Activated T-helper 2 cell treated with anti-CD3 and anti-CD28 coated beads, Interferon-gamma antibody, Interleukin-2, Interleukin-4, amounts not matched to agents 10 μg/mL and 5 μg/mL and 100 μg/mL, durations not matched to agents 14 hours and 24 hours and 36 hours (primary cell): Measurements from ENCODE around the gene GRB10. TPM values are rescaled to one million over a fixed set of nuclear protein-coding genes. Genes with fewer than 3 reads are reported as not detected.

Experiments used
- DNase-seq: peaks from one replicate; pipeline ENCODE4 v3.0.0; 2021; ENCODE audit warnings: low spot score
- H3K27ac Mint-ChIP-seq: one replicate; pipeline ENCODE4 v1.8.0; 2021; ENCODE audit warnings: mixed read lengths
- H3K27me3 Mint-ChIP-seq: one replicate; pipeline ENCODE4 v1.8.0; 2021; ENCODE audit warnings: low read depth, mixed read lengths
- H3K36me3 Mint-ChIP-seq: one replicate; pipeline ENCODE4 v1.8.0; 2021; ENCODE audit warnings: low read depth, mixed read lengths
- H3K4me1 Mint-ChIP-seq: one replicate; pipeline ENCODE4 v1.8.0; 2021; ENCODE audit warnings: low read depth, mixed read lengths
- H3K4me3 Mint-ChIP-seq: one replicate; pipeline ENCODE4 v1.8.0; 2021; ENCODE audit warnings: low read depth, mild to moderate bottlenecking, moderate library complexity, mixed read lengths
- H3K9me3 Mint-ChIP-seq: one replicate; pipeline ENCODE4 v1.8.0; 2021; ENCODE audit warnings: mixed read lengths
- intact Hi-C: fragments of 100-400 bp; cut with micrococcal nuclease; formaldehyde crosslinking; loops from one replicate; pipeline ENCODE4 v1.15.1; 2023
- total RNA-seq: library from RNA; stranded (reverse); gene quantifications from 2 replicates; pipeline ENCODE4 v1.2.3, GENCODE V29; 2022

The GRB10 gene
- total RNA-seq, 1 donor from 2014 or later, result 2.3 TPM

DNA sequence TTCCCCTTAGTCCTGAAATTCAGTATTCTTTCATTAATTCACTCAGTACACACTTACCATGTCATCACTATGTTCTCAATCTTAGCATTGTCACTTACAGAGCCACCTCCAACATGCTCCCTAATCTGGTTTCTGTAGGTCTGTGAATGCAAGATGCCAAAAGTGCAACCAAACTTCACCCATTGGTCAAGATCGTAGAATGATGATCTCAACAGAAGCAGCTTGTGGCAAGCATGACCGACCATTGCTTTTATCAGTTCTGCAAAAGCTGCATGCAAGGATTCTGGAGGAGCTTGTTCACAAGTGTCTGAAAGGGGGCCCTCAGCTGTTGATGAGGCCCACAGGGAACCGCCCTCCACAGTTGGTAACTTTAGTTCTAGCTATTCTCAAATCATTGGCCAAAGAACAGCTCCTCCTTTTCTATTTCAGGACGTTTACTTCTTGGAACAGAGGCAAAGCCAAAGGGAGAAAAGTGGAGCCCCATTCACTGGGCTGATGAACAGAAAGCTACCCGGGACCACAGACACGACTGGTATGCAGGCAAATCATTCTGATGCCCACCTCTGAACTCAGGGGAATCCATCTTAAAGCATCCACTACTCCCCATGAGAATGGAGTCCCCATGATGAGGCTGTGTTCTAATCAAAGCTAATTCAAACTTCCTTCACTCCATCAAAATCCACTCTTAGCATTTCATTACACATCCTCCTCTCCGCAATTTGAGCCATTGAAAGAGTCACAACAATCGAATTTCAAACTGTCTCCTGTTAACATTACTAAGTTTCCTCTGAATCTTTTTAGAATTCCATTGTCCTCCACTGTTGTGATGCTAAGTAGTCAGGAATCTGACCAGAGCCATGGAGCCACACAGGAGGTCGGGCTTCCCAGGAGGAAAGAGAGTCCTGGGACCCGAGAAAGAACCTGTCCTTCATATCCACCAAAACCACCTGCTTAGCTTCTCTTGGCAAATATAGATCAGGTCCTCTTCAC, 13.9 kb downstream of the GRB10 start:
- no peaks in the 10 kb centered on the region for H3K36me3 Mint-ChIP-seq
- peaks cover 7% of the 10 kb centered on the region for H3K27me3 Mint-ChIP-seq
- H3K27ac Mint-ChIP-seq, result no peak overlapping the region
- H3K4me3 Mint-ChIP-seq, result no peak overlapping the region
- no peaks in the 10 kb centered on the region for H3K4me1 Mint-ChIP-seq
- intact Hi-C loops, result no loop called here
- no peak for DNase-seq
- H3K9me3 Mint-ChIP-seq, result no peaks in the 10 kb centered on the region

DNA sequence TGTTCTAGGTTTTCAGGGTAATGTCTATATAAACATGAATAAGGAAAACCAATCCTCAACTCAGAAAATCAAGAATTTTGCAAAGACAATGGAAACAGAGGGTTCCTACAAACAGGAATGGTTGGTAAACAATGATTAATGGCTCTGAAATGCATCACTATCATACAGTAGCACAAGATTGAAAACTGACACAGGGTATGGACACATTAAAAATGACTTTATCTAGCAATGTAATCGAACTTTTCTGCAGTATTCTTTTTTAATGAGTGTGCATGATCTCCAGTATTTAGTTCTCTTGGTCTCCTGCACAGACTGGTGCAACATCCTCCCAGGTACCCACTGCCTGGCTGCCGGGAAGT, 15.9 kb downstream of the GRB10 start:
- Mint-ChIP-seq H3K27me3 (peaks cover 5% of the 10 kb centered on the region), H3K9me3 (no peaks in the 10 kb centered on the region), H3K36me3 (no peaks in the 10 kb centered on the region)

DNA sequence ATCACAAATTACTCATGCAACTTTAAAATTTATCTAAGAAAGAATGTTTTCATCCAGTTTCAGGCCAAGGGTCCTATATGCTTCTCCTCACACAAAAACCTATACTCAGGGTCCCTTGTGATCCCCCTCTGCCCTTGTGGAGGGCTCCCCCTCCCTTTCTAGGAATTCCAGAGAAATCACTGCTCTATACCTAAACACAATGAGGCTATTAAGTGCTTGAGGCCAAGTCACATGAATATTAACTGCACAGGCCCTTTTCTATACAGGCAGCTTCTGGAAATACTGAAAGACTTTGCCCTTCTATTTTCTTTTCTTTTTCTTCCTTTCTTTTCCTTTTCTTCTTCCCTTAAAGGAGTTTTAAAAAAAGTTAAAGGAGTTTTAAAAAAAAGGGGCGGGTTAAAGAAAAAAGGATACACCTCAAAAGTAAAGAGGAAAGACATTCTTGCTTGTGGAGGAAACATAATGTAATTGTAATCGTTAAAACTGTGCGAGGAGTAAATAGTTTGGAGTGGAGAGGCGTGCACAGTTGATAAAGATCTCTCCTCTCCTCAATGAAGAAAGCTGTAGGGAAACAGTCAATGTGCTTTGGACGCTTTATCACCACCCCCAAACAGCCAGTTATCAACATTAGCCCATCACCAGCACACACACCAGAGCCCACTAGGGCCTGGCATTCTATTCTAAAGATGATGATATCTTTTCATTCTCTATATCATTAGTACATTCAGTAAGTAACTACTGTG, 16.4 kb downstream of the GRB10 start:
- no peak for DNase-seq
- Mint-ChIP-seq H3K4me3 (no peak overlapping the region), H3K4me1 (peaks cover 8% of the 10 kb centered on the region), H3K36me3 (no peaks in the 10 kb centered on the region), H3K27me3 (peaks cover 5% of the 10 kb centered on the region), H3K27ac (no peak overlapping the region), H3K9me3 (no peaks in the 10 kb centered on the region)
- intact Hi-C loops, result no loop called here

More for the DNA sequence above, 15.9 kb downstream of the GRB10 start:
- Mint-ChIP-seq H3K27ac (no peak overlapping the region), H3K4me1 (peaks cover 3% of the 10 kb centered on the region), H3K4me3 (no peak overlapping the region)
- DNase-seq, result no peak
- intact Hi-C loops, result no loop called here

DNA sequence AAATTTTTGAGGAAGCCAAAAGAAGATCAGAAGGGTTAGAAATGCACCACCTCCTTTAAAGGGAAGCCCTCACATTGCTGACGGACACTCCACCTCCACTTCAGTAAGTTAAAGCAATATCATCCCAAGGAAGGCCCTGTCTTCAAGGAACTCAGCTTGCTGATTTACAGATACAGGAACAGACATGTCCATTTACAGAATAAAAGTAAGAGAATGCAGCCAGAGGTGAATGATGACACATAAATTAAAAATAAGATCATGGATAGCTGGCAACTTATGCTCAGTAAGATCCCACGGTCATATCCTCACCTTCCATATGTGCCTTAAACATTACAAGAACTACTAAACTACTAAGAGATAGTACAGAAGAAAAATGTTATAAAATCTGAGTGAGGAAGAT, 20.4 kb downstream of the GRB10 start:
- Mint-ChIP-seq H3K36me3 (no peaks in the 10 kb centered on the region), H3K27me3 (peaks cover 2% of the 10 kb centered on the region), H3K27ac (no peak overlapping the region), H3K4me1 (peaks cover 9% of the 10 kb centered on the region), H3K4me3 (no peak overlapping the region), H3K9me3 (no peaks in the 10 kb centered on the region)
- intact Hi-C loops, result no loop called here
- DNase-seq, result no peak

DNA sequence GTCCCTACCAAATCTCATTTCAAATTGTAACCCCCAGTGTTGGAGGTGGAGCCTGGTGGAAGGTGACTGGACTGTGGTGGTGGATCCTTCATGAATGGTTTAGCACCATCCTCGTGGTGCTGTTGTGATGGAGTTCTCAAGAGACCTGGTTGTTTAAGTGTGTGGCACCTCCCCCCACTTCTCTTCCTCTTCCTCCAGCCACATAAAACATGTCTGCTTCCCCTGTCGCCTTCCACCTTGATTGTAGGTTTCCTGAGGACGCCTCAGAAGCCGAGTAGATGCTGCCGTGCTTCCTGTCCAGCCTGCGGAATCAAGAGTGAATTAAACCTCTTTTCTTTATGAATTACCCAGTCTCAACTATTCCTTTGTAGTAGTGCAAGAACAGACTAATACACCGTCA, 21.0 kb downstream of the GRB10 start:
- no peaks in the 10 kb centered on the region for H3K36me3 Mint-ChIP-seq
- H3K27me3 Mint-ChIP-seq, result peaks cover 2% of the 10 kb centered on the region
- DNase-seq, result no peak
- H3K4me3 Mint-ChIP-seq, result no peak overlapping the region
- intact Hi-C loops, result no loop called here
- H3K9me3 Mint-ChIP-seq, result no peaks in the 10 kb centered on the region
- H3K4me1 Mint-ChIP-seq, result peaks cover 9% of the 10 kb centered on the region
- H3K27ac Mint-ChIP-seq, result no peak overlapping the region

DNA sequence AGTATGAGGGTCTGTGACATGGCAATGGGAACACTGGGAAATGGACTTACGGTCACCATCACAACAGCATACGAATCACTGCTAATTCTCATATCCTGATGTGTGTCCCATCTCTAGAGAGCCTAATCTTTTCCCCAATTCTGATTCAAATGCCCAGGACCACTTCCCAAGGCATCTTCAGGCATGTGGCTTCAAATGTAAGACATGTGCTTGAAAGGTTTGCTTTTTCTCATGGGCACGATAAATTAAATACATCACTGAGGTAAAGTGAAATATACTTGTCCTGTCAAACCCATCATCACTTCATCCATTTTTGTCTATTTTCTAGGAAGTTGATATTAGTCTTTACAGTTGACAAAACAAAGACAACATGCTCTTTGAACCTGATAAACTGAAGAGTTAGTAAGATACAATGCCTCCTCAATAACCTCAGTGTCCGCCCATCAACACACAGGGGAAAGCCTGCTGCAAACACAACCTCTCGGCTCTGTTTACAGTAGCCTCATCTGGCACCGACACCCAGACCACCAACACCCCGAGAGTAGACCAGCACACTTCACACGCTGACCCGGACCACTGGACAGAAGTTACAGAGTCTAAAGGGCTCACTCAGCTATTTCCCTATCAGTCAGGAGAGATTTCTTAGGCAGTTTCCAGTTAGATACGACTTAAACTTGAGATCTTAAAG, 24.8 kb downstream of the GRB10 start:
- Mint-ChIP-seq H3K9me3 (no peaks in the 10 kb centered on the region), H3K27ac (no peak overlapping the region), H3K36me3 (no peaks in the 10 kb centered on the region), H3K4me1 (peaks cover 9% of the 10 kb centered on the region), H3K27me3 (no peaks in the 10 kb centered on the region), H3K4me3 (no peak overlapping the region)
- intact Hi-C loops, result no loop called here
- no peak for DNase-seq

DNA sequence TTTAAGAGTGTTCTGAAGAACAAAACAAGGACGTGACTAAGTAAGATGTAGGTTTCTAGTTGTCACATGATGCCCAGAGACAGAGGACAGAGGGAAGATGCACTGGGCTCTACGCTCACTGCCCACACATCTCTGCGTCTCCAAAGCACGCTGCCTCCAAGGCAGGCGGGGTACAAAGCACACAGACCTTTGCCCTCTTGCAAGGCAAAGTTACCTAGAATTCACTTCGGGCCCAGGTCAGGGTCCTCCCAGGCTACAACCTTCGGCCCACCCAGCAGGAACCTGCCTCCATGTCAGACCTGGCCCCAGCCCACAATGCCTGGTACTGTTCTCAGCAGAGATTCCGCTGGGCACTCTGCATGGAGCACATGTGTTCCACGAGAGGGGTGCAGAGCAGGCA, 26.5 kb downstream of the GRB10 start:
- Mint-ChIP-seq H3K36me3 (no peaks in the 10 kb centered on the region), H3K4me1 (no peaks in the 10 kb centered on the region), H3K9me3 (no peaks in the 10 kb centered on the region), H3K27ac (no peak overlapping the region), H3K4me3 (no peak overlapping the region), H3K27me3 (no peaks in the 10 kb centered on the region)
- intact Hi-C loops, result no loop called here
- no peak for DNase-seq

DNA sequence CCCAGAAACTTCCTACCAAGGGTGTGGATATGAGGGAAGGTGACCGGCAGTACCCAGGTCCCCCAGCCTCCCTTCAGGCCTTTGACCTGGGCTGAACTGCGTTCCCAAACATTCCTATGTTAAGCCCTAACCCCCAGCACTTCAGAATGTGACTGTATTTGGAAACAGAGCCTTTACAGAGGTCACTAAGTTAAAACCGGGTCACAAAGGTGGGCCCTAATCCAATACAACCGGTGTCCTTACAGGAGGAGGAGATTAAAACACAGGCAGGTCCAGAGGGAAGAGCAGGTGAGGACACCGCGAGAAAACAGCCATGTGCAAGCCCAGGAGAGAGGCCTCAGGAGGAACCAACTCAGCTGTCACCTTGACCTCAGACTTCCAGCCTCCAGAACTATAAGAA, 28.0 kb downstream of the GRB10 start:
- H3K4me3 Mint-ChIP-seq, result no peak overlapping the region
- H3K4me1 Mint-ChIP-seq, result no peaks in the 10 kb centered on the region
- H3K27ac Mint-ChIP-seq, result no peak overlapping the region
- DNase-seq, result no peak
- no peaks in the 10 kb centered on the region for H3K36me3 Mint-ChIP-seq
- H3K27me3 Mint-ChIP-seq, result no peaks in the 10 kb centered on the region
- H3K9me3 Mint-ChIP-seq, result no peaks in the 10 kb centered on the region
- intact Hi-C loops, result no loop called here

DNA sequence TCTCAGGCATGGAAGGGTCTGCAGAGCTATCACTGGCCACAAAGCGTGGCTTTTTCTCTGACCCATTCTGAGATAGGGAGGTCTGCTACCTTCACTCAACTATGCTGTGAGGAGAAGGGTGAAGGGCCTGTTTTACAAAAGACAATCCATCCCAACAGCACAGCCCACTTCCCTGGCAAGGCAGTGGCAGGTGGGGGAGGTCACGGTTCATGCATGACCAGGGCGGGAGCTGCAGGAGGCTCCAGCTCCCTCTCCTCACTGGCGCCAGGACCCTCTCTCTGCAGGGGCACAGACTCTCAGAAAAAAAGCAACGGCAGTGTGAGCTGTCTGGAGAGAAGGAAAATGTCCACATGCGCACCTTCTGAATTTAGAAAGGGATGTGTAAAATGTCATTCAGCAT, 28.5 kb downstream of the GRB10 start:
- intact Hi-C loops, result no loop called here
- Mint-ChIP-seq H3K27ac (no peak overlapping the region), H3K27me3 (no peaks in the 10 kb centered on the region), H3K36me3 (no peaks in the 10 kb centered on the region), H3K4me3 (no peak overlapping the region), H3K9me3 (no peaks in the 10 kb centered on the region), H3K4me1 (no peaks in the 10 kb centered on the region)
- no peak for DNase-seq

DNA sequence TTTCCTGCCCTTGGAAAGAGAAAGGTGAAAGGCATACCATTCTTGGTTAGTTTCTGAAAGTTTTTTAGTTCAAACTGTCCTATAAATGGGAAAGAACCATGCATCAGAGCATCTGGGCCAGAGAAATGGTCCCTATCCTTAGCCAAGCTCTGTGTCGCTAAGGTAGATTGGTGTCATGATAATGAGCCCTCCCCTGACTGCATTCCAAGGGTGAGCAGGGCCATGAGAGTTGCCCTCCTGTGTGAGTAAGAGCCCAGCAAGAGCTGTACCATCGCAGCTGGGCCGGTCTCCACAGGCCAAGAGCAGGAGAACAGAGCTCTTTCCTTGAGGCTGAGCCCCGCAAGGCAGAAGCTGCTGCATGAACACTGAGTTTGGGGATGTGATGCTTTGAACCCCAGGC, 30.3 kb downstream of the GRB10 start:
- Mint-ChIP-seq H3K27me3 (no peaks in the 10 kb centered on the region), H3K36me3 (no peaks in the 10 kb centered on the region), H3K4me3 (no peak overlapping the region), H3K27ac (no peak overlapping the region), H3K9me3 (no peaks in the 10 kb centered on the region), H3K4me1 (no peaks in the 10 kb centered on the region)
- intact Hi-C loops, result no loop called here
- no peak for DNase-seq

DNA sequence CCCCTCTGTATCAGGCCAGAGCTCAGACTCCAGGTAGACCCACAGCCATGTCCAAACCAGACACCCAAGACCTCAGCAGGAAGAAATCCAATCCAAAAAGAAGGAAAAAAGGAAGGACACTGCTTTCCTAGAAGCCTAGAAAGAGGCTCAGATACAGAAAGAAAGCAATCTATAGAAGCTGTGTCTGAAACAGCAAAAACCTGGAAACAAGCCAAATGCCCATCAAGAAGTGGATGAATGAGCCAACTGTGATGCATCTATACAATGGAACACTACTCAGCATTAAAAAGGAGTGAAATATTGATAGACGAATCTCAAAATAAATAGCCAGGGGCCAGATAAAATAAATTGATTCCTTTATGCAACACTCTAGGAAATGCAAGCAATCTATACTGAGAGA, 31.6 kb downstream of the GRB10 start:
- intact Hi-C loops, result no loop called here
- no peaks in the 10 kb centered on the region for H3K4me1 Mint-ChIP-seq
- no peaks in the 10 kb centered on the region for H3K36me3 Mint-ChIP-seq
- H3K27ac Mint-ChIP-seq, result no peak overlapping the region
- no peak for DNase-seq
- no peaks in the 10 kb centered on the region for H3K27me3 Mint-ChIP-seq
- no peak overlapping the region for H3K4me3 Mint-ChIP-seq
- no peaks in the 10 kb centered on the region for H3K9me3 Mint-ChIP-seq

DNA sequence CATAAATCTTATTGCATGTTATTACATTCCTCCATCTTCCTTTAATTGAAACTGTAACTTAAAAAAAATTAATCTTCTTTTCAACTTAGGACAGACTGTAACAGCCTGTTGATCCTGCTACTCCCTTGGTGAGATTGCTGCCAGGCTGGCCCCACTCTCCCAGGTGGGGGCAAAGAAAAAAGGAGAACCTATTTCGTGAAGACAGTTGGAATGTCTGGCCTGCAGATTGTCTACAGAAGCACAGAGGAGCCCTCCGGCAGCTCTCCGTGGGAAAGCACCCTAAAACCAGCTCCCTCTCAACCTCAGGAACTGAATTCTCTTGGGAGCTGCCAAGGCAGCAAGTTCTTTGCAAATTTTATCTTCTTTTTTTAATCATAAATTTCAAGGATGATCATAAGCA, 32.8 kb downstream of the GRB10 start:
- Mint-ChIP-seq H3K4me3 (no peak overlapping the region), H3K27me3 (no peaks in the 10 kb centered on the region), H3K9me3 (no peaks in the 10 kb centered on the region), H3K4me1 (no peaks in the 10 kb centered on the region), H3K27ac (no peak overlapping the region), H3K36me3 (no peaks in the 10 kb centered on the region)
- no peak for DNase-seq
- intact Hi-C loops, result no loop called here

DNA sequence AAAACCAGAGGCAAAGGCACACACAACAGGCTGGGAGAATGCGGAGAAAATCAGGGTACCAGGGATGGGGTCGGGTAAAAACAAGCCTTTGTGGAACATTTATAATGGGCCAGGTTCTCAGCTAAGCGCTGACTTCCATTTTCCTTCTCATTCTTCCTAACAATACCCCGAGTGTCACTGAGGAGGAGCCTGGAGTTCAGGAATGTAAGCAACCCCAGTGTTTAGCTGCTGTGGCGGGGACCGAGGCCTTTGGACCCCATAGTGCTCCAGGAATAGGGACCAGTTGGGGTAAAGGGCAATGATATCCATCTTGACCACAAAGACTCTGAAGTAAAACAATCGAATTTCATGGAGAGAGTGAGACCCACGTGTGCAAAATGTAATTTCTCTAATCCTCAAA, 34.2 kb downstream of the GRB10 start:
- Mint-ChIP-seq H3K27me3 (no peaks in the 10 kb centered on the region), H3K4me3 (no peak overlapping the region), H3K27ac (no peak overlapping the region), H3K9me3 (no peaks in the 10 kb centered on the region), H3K36me3 (no peaks in the 10 kb centered on the region), H3K4me1 (no peaks in the 10 kb centered on the region)
- no peak for DNase-seq
- intact Hi-C loops, result no loop called here
